ENCODE results near the gene BPTF.

- TF ChIP-seq CTCF (IDR thresholded peaks at IDR 0.05), result no peak
- no peak for TF ChIP-seq POLR2A (IDR thresholded peaks at IDR 0.05)
Observed at GRCh38 chr17:67868176-67868575, 42.9 kb downstream of the BPTF start.

All from adrenal gland (tissue), 5 donors.